Activated CD4-positive, CD25-positive, alpha-beta regulatory T cell treated with anti-CD3 and anti-CD28 coated beads, Interleukin-2, amount 50 U/mL, for 16 hours (primary cell): ENCODE measurements around the gene NOXO1.

Experiments used
- DNase-seq: peaks from one replicate; pipeline ENCODE4 v3.0.0-alpha.2; 2020; ENCODE audit warnings: low read depth, low spot score

The NOXO1 gene, protein sequence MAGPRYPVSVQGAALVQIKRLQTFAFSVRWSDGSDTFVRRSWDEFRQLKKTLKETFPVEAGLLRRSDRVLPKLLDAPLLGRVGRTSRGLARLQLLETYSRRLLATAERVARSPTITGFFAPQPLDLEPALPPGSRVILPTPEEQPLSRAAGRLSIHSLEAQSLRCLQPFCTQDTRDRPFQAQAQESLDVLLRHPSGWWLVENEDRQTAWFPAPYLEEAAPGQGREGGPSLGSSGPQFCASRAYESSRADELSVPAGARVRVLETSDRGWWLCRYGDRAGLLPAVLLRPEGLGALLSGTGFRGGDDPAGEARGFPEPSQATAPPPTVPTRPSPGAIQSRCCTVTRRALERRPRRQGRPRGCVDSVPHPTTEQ

DNA sequence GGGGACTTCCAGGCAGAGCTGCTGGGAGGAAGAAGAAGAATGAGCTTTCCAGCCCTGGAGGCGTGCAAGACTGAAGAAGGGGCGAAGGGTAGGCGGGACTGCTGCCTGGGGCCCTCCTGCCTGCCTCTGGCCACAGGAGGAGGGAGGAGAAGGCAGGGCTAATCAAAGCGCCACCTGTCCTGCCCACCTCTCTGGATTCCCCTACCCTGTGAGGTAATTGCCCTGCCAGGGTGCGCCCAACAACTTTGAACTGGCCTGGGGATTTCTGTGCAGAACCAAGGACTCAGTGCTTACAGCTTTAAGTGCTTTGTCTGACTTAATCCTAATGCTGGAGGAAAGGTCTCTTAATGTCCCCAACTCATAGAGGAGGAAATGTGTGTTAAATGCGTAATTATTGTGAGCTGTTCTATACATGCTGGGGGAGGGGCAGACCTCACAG is at the start of gene NOXO1:
TSS of gene NOXO1 (minus strand) at position 72 of the 439 bp plus-strand sequence. CDS start 290 bp downstream, outside the sequence.
- no peak for DNase-seq

DNA sequence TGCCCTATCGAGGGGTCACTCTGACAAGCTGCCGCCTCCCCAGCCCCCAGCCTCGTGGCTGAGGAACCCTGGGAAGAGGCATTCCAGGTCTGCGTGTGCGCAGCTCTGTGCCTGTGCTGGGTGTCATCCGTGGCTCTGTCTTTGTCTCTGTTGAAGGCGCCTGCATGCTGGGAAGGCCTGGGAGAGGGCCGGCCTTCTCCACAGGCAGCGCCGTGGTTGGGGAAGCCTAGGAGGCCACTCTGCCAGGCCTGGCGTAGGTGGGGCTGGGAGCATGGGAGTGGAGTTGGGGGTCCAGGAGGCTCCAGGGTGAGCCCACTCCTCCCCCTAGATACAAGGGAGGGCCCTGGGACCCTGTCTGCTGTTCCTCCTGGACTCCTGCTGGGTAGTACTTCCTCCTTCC is 48.8 kb upstream of the NOXO1 start:
- no peak for DNase-seq

DNA sequence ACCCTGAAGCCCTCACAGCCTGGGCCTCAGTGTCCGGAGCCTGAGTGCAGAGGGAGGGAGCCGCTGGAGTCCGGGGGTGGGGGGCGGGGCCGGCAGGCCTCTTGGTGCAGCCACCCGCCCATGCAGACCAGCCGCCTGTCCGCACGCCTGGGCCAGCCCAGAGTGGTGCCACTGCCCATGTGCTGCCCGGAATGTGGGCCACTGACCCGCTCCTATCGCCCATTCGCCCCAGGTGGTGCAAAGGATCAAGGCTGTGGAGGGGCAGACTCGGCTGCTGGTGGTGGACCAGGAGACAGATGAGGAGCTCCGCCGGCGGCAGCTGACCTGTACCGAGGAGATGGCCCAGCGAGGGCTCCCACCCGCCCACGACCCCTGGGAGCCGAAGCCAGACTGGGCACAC is 48.1 kb upstream of the NOXO1 start:
- no peak for DNase-seq

DNA sequence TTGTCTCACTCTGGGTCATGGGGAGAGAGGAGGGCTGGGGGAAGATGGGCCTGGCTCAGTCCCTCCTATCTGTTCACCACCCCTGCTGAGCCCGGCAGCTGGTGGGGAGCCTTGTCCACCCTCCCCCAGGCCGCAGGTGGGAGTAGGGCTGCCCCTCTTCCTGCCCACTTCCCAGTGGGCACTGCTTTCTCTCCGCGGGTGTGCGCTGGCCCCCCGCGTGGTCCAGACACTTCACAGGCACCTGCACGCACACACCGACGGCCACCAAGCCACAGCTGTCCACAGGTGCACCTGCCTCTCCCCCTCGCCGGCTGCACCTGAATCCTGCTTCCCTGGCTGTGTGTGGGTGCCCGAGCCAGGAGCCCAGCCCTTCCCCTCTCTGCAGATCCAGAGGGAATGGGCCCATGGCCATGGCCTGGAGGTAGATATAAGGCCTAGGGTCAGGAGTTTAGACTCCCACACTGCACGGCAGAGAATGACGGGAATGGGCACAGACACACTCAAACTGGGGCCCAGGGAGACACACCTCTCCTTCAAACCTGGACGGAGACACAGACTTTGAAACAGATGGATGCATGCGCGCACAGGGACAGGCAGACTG is 47.5 kb upstream of the NOXO1 start:
- DNase-seq: no peak

DNA sequence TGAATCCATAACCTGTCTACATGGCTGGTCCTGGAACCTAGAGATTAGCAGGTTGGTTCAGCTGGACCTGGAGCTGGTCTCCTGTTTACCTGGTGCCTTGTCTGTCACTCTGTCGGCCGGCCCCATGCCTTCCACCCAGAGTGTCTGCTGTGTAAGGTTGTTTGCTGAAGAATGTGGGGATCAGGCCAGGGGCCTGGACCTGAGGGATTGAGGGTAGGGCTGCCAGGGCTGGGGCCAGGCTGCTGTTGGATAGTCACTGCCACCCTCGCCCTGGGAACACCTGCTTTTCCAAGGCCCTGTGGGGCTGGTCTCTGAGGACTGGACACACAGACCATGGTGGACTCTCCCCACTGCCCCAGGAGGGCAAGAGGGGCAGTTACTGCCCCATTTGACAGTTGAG is 46.9 kb upstream of the NOXO1 start:
- DNase-seq: no peak

DNA sequence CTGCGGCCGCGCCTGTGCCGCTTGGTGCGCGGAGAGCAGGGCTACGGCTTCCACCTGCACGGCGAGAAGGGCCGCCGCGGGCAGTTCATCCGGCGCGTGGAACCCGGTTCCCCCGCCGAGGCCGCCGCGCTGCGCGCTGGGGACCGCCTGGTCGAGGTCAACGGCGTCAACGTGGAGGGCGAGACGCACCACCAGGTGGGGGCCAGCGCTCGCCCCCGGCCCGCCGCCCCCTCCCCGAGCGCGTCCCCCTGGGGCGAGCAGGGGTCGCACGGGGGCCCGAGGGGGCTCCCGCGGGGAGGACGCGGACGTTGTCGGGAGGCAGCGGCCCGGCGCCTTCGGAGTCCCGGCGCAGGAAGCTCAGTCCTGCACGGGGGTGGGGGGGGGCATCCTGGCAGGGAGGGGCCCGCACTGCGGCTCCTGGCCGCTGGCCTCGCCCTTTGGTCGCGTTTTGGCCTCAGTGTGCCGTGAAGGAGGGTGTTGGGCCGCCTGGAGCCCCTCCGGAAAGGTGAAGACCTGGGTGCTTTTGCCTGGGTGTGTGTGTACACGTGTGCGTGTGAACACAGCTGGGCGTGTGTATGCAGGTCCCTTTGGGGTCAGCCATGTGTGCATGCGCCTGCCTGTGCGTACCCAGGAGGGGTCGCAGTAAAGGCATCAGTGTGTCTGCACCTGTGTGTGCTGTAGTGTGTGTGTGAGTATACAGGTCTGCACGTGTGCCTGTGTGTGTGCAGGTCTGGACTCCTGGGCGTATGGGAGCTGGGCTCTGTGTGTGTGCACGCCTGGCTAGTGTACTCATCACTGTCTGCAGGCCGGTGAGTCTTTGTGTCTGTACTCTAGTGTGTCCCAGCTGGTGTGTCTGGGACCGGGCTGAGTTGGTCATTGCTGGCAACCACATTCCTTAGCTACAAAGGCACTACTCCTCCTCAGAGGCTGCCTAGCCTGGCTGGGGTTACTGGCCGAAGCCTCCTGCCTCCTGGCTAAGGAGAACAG is 46.0 kb upstream of the NOXO1 start:
- DNase-seq: no peak

DNA sequence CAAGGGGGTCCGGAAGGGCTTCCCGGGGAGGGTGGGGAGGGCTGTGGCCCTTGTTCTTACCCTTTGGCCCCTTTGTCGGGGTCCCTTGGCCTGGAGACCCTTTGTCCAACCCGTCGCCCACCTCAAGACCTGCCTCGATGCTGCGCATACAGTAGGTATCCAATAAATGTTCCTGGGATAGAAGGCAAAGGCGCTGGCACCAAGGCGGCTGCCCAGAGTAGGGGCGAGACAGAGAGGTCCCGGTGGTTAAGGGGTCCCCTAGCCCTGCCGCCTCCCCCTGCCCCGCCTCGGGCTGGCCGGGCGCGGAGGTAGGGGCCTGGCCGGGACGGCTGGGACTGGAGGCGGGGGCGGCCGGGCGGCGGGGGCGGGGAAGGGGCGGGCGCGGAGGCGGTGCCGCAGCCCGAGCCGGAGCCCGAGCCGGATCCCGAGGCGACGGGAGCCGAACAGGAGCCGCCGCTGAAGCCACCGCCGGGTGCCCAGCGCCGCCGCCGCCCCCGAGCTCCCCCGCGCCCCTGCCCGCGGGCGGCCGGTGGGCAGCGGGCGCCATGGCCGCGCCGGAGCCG is 45.3 kb upstream of the NOXO1 start, which contains the start of gene NHERF2:
TSS of gene NHERF2 (plus strand) at position 442 of the 563 bp plus-strand sequence. CDS start at position 546, 104 bp downstream.
- DNase-seq: no peak

DNA sequence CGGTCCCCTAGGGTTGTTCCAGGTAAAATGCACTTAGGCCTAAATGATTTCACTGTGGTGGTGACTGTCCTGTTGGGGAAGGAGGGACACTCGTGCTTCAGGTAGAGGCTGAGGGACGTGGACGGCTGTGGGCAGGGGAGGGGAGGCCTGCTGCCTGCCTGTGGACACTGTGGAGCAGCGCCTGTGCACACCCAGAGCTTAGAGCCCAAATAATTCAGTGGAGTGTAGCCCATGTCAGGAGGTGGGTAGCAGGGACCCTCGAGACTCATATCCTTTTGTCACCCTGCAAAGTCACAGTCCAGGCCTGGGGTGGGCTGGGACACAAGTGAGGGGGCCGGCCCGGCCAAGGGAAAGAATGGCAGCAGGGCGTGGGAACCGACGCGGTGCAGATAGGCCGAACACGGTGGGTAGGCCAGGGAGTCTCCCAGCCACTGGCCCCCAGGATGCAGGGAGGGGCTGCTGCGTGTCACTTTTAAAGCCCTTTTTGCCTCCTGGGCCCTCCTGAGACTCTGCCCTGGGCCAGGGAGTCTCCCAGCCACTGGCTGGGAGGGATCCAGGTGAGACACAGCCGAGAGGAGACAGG is 44.7 kb upstream of the NOXO1 start:
- no peak for DNase-seq

DNA sequence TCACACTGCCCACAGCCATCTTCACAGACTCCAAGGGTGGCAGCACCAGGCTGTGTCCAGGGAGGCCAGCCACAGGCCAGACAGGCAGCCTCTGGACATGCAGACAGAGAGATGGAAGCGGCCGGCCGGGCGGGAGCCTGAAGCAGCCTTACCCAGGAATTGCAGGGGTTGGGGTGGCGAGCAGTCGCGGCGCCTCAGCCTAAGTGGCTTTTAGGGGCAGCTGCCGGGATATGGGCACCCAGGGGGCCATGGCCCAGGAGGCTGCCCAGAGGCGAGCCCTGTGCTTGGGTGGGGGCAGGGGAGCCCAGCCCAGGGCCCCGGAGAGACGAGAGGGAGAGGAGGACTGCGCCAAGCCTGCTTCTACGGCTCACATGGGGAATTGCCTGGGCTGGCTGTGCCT is 44.0 kb upstream of the NOXO1 start:
- no peak for DNase-seq

DNA sequence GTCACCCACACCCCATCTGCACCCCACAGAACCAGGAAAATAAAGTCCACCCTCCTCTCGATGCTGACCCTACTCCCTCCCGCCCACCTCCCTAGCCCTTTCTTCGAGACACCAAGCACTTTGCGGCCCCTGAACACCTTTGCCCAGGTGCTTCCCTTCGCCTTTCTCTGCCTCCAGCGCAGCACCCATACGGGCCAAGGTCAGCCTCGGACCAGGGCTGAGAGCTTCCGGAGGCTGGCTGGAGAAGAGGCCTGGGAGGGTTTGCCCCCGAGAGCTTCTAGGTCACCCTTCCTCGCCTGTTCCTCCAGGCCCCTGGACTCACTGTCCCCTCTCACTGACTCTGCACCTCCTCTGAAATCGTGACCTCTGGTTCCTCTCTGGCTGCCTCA is 42.8 kb upstream of the NOXO1 start:
- no peak for DNase-seq

DNA sequence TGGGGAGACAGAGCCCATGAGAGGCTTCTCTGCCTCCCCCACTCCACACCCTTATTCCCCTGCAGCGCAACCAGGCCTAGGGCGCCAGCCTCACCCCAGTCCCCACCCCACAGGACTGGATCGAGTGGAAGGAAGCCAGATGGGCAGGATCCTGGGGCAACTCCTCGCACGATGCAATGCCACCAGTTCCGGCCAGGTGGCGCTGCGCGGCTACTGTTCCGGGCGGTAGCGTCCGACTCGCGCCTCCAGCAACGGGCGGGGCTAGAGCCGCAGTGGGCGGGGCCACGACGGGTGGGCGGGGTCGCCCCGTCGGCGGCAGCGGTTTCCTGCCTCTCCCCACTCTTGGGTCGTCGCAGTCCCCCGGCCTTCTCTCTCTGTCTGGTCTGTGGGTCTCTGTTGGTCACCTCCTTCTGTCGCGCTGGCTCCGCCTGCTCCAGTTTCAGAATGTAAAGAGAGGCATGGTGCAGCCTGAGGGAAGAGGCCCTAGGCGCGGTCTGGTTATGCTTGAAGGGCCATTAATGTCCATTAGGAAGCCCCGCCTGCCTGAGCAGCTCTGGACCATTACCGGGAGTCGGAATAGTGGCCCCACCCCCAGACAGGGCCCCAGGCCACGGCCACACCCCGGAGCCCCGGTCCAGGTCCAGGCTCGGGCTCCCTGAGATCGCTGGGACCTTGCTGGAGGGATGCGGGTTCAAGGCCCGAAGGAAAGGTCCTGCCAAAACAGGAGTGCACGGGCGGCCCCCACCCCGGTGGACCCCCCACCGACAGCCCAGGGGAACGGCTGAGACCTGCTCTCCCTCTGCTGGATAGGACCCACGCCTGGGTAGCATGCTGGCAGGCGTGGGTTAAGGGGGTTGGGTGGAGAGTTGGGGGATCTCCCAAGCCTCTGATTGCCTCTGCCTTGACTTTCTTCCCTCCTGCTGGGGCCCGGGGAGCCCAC is 42.1 kb upstream of the NOXO1 start:
- DNase-seq: peak; percentile 93

DNA sequence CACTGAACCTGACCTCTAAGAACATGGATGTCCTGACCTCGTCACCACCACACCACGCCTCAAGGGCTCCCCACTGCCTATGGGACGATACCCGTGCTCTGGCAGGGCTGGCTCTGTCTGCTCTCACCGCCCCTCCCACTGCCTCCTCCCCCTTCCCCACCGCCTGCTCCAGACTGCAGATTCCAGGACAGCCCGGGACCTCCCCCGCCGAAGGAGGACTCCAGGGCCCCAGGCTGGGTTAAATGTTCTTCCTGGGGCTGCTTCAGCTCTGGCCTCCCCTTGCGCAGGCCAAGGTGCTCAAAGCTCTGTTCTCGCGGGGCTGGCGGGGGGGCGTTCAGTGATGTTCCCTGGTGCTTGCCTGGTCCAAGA is 41.4 kb upstream of the NOXO1 start:
- DNase-seq: no peak

DNA sequence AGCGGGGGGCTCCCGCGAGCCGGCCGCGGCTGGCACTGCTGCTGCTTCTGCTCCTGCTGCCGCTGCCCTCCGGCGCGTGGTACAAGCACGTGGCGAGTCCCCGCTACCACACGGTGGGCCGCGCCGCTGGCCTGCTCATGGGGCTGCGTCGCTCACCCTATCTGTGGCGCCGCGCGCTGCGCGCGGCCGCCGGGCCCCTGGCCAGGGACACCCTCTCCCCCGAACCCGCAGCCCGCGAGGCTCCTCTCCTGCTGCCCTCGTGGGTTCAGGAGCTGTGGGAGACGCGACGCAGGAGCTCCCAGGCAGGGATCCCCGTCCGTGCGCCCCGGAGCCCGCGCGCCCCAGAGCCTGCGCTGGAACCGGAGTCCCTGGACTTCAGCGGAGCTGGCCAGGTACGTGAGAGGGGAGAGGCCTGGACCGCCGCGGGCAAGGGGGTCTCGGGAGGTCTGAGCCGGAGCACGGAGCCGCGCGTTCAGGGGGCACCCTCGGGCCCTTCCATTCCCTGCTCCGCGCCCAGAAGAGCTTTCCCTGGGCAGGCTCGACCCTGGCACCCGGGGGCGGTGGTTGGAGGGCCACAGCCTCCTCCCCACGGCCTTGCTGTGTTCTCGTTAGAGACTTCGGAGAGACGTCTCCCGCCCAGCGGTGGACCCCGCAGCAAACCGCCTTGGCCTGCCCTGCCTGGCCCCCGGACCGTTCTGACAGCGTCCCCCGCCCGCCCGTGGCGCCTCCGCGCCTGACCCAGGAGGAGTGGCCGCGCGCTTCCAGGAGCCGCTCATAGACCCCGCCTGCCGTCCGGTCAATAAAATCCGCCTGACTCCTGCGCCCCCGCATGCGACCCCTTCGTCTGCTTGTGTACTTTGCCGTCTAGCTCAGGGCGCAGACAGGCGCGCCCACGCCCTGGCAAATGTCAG is 38.9 kb upstream of the NOXO1 start:
- no peak for DNase-seq

DNA sequence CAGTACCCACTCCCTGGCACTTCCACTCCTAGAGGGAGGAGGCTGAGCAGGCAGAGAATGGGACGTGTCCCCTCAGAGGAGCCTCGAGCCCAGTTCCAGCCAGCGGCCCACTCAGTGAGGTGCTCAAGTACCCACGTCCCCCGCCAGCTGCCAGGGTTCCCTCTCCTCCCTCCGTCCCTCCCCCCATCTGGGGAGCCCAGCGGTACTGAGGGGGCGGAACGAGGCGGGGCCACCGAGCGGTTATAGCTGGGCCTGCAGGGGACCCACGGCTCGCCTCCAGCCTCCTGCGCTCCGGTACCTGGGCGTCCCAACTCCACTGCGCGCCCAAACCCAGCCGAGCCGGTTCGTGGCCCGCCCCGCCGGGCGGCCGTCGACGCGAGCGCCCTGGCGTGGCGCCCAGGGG is 38.2 kb upstream of the NOXO1 start, which contains the start of gene NPW:
TSS of gene NPW (plus strand) at position 268 of the 403 bp plus-strand sequence.
- DNase-seq: no peak

DNA sequence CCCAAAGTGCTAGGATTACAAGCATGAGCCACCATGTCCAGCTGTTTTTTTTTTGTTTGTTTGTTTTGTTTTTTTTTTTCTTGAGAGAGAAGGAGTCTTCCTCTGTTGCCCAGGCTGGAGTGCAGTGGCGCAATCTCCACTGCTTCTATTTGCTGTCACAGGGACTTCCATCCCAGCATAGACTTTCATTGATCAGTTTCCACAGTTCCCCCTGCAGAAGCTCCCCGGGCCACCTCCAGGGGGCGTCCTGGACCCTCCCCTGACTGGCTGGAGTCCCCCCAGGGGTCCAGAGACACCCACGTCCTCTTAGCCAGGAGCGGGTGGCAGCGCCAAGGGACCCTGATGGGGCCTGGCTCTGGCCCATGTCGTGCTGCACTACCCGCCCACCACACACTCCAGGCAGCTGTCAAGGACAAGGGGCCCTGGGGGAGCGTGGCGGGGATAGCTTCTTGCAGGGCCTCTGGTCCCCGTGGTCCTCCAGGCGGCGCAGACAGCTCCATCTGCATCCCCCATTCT is 35.2 kb upstream of the NOXO1 start:
- no peak for DNase-seq

DNA sequence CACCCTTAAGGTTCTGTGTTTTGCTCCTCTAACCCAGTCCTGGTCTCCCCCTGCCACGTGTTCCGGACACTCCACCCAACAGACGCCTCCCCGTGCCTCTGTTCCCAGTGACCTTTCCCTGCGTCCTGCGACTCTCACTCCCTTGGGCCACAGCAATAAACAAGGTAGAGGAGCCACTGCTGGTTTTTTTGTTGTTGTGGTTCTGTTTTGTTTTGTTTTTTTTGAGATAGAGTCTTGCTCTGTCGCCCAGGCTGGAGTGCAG is 34.6 kb upstream of the NOXO1 start:
- DNase-seq: no peak

DNA sequence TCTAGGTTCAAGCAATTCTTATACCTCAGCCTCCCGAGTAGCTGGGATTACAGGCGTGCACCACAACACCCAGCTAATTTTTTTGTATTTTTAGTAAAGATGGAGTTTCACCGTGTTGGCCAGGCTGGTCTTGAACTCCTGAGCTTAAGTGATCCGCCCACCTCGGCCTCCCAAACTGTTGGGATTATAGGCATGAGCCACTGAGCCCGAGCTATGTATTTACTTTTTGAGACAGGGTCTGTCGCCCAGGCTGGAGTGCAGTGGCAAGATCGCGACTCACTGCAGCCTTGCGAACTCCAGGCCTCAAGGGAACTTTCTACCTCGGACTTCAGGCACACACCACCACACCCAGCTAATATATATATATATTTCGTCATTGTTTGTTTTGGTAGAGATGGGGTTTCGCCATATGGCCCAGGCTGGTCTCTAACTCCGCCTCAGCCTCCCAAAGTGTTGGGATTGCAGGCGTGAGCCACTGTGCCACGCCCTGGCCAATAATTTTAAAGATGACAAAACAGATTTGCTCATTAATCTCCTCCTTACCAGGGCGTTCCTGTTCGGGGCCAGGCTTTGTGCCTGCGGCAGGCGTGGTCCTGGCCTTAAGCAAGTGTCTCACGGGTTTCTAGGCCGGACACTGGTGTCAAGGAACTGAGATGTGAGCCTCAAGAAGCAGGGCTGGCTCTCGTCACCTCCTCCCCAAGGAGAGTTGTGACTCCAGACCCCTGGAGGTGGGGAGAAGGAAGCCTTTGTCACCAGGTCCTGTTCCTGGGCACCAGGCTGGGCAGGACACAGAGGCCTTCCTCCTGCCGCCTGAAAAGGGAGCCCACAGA is 34.1 kb upstream of the NOXO1 start:
- DNase-seq: no peak

DNA sequence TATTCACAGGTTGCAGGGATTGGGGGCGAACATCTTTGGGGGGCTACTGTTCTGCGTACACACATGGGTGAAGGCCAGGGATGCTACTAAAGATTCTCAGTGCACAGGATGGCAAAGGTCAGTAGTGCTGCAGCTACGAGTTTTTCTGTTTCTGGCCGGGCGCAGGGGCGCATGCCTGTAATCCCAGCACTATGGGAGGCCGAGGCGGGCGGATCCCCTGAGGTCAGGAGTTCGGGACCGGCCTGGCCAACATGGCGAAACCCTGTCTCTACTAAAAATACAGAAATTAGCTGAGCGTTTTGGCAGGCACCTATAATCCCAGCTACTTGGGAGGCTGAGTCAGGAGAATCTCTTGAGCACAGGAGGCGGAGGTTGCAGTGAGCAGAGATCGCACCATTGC is 32.3 kb upstream of the NOXO1 start:
- no peak for DNase-seq
